Kidney (tissue), 14 donors: ENCODE results near the gene TSPAN31. TPM values are rescaled to one million over a fixed set of nuclear protein-coding genes. Genes with fewer than 3 reads are reported as not detected.

Experiments
- DNase-seq, 5 donors: peaks; one replicate each; pipeline ENCODE4 v3.0.0-alpha.2; 2013 to 2020
- FAIRE-seq: peaks from 2 replicates; lab custom pipeline; 2012; peaks lifted over from hg19 to GRCh38; lab: Jason Lieb, UNC
- H3K27ac ChIP-seq, 2 donors: one replicate each; pipeline ENCODE4 v1.7.0; 2013; ENCODE audit warnings: low read depth in 2 of 2, low read length in 2 of 2, inconsistent platforms in 1 of 2
- H3K27me3 ChIP-seq: one replicate; pipeline ENCODE4 v1.7.1; 2013; ENCODE audit warnings: low read length, inconsistent platforms; ENCODE audit not compliant: control insufficient read depth, insufficient read depth
- H3K36me3 ChIP-seq, 3 donors: one replicate each; pipeline versions ENCODE4 v1.7.0 to v1.7.1; 2013; ENCODE audit warnings: low read length in 3 of 3, control low read depth in 1 of 3, inconsistent platforms in 1 of 3; ENCODE audit not compliant: insufficient read depth in 3 of 3, control insufficient read depth in 2 of 3
- H3K4me1 ChIP-seq, 3 donors: one replicate each; pipeline versions ENCODE4 v1.7.0 to v1.7.1; 2013; ENCODE audit warnings: low read length in 3 of 3, inconsistent platforms in 1 of 3, low read depth in 1 of 3; ENCODE audit not compliant: control insufficient read depth in 2 of 3, insufficient read depth in 2 of 3
- H3K4me3 ChIP-seq, 3 donors: one replicate each; pipeline versions ENCODE4 v1.7.0 to v1.8.1; 2013; ENCODE audit warnings: low read length in 3 of 3, control low read depth in 1 of 3, inconsistent platforms in 1 of 3
- H3K9ac ChIP-seq, 3 donors: one replicate each; pipeline versions ENCODE4 v1.7.0 to v1.7.1; 2013; ENCODE audit warnings: low read length in 3 of 3, control low read depth in 1 of 3, inconsistent platforms in 1 of 3
- H3K9me3 ChIP-seq, 3 donors: one replicate each; pipeline versions ENCODE4 v1.7.0 to v1.7.1; 2013; ENCODE audit warnings: low read length in 3 of 3, control low read depth in 1 of 3, inconsistent platforms in 1 of 3; ENCODE audit not compliant: control insufficient read depth in 2 of 3, insufficient read depth in 1 of 3
- intact Hi-C: fragments of 100-400 bp; cut with DNase I; formaldehyde crosslinking; loops from one replicate; pipeline ENCODE4 v1.11.1; 2022
- polyA plus RNA-seq: library from polyadenylated mRNA; stranded (reverse); fragments of 350-450 nt; fragmentation: Illumina TruSeq; extraction: RNeasy Lipid Tissue Mini Kit (QIAGEN cat#74804); gene quantifications from one replicate; pipeline ENCODE4 v1.2.3, GENCODE V29; 2014; ENCODE audit warnings: low read depth, low replicate concordance; ENCODE audit not compliant: insufficient read depth
- total RNA-seq: library from RNA; stranded (reverse); fragmentation: NEBNext Ultra II Directional; extraction: Animal tissue kit (Norgen Biotek cat#: 25700); gene quantifications from one replicate; pipeline ENCODE4 v1.2.1, GENCODE V29; 2021
- TF ChIP-seq, protein P1 (sequence below): IDR thresholded peaks from 3 replicates; pipeline ENCODE4 v1.5.1; 2012; ENCODE audit warnings: mild to moderate bottlenecking, moderate library complexity, borderline replicate concordance; ENCODE audit not compliant: insufficient read depth; ENCODE audit errors: extremely low read depth
- donor health status: control.
- donor health status: control.
- donor health status: control.
- donor health status: control.
- donor health status: control.
- donor health status: DM: yes; HTN: yes; CAD: no.
- donor health status: Normal renal cell carcinoma (clear cell type).

TSPAN31 gene
- total and polyA plus RNA-seq, 2 donors from 2014 or later, result 53.3 to 60.1 TPM

DNA sequence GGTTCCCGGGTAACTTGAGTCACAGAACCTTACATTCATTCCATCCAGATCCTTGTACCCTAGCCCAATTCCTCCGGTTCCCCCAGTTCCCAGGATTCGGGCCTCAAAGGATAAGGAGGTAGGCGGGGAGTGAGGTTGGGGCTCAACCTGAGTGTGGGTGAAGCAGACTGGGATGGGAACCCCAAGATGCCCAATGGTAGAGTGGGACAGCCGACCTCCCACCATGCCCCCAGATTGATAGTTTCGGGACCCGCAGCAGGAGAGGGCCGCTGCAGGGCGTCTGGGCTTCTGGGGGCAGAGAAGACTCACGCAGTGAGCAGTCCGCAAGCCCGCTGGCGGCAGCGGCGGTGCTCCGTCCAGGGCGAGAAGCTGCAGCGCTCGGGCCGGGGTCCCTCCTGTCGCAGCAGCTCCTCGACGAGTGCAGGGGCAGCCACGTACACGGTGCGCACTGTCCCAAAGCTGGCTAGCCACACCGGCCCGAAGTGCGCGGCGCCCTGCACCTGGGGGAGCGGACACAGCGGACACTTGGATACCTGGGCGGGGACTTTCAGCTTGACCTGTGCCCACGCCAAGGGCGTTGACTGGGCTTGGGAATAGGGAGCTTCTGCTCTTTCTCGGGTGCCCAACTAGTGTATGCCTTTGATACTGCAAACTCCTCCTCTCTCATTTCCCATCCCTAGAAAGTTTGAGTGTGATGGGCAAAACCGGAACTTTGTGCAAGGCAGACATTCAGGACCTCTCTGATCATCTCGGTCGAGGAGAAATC lies 21.0 kb downstream of the TSPAN31 start:
- intact Hi-C loops, result no loop called here
- no peak for FAIRE-seq

DNA sequence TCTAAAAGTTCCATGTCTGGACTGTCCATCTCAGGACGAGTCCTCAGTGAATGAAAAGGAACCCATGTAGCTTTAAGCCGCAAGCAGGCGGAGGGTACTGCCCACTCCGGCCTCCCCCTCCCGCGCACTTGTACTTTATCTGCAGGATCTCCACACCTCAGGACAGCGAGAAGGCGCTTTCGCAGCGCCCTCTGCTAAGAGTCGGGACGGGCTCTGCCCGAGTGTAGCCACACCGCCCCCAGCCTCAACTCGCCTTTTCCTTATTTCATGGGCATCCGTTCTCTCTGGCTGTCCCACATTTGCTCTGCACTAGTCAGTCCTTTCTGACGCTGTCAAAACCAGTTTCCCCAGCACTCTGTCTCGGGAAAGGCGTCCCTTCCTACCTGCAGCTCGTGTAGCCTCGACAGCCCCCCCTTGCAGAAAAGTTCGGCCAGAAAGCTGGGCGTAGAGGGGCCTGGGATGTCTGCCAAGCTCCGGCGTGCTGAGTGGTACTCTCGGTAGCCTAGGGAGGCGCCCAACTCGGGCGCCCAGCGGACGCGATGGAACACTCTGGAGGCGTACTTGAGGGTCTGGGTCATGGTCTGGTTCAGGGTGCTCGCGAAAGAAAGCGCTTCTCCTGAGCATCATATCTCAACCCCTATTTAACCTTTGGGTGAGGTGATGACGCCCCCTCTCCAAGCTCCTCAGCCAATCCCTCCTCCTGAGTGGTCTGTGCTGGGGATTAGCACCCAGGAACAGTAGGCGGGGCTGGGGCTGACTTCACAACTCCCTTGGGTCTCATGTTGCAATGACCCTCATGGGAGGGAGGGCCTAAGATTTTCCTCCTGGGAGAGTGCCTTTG lies 21.8 kb downstream of the TSPAN31 start, which contains the start of gene CYP27B1:
TSS of gene CYP27B1 (minus strand) at position 615 of the 841 bp plus-strand sequence. CDS start at position 578, 37 bp downstream.
- intact Hi-C loops, result no loop called here
- TF ChIP-seq, protein P1, sequence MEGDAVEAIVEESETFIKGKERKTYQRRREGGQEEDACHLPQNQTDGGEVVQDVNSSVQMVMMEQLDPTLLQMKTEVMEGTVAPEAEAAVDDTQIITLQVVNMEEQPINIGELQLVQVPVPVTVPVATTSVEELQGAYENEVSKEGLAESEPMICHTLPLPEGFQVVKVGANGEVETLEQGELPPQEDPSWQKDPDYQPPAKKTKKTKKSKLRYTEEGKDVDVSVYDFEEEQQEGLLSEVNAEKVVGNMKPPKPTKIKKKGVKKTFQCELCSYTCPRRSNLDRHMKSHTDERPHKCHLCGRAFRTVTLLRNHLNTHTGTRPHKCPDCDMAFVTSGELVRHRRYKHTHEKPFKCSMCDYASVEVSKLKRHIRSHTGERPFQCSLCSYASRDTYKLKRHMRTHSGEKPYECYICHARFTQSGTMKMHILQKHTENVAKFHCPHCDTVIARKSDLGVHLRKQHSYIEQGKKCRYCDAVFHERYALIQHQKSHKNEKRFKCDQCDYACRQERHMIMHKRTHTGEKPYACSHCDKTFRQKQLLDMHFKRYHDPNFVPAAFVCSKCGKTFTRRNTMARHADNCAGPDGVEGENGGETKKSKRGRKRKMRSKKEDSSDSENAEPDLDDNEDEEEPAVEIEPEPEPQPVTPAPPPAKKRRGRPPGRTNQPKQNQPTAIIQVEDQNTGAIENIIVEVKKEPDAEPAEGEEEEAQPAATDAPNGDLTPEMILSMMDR, result no peak
- DNase-seq (peak in 3 of 5 donors; percentile 20 to 43 (median 24)), FAIRE-seq (no peak)
- peaks cover 30% of the 10 kb centered on the region for H3K27me3 ChIP-seq
- H3K4me3 ChIP-seq, result peak within 1 kb of the TSS; percentile 3 to 59 (median 55)
- H3K9ac ChIP-seq, result peak within 1 kb of the TSS in 2 of 3 donors; percentile 34 to 42
- peak within 1 kb of the TSS in 1 of 2 donors; percentile 27 for H3K27ac ChIP-seq
- no peaks in the 10 kb centered on the region for H3K9me3 ChIP-seq
- H3K4me1 ChIP-seq, result peaks cover 0 to 30% (median 17%) of the 10 kb centered on the region in 3 donors
- peaks cover 0 to 5% (median 0%) of the 10 kb centered on the region in 3 donors for H3K36me3 ChIP-seq

More for the DNA sequence above, 21.0 kb downstream of the TSPAN31 start:
- H3K27ac ChIP-seq, result peak overlapping the region; percentile 16 to 27
- peak overlapping the region in 2 of 3 donors; percentile 34 to 42 for H3K9ac ChIP-seq
- peak overlapping the region; percentile 3 to 59 (median 55) for H3K4me3 ChIP-seq
- DNase-seq, result peak in 2 of 5 donors; percentile 17 to 54
- peaks cover 0 to 27% (median 17%) of the 10 kb centered on the region in 3 donors for H3K4me1 ChIP-seq
- H3K36me3 ChIP-seq, result peaks cover 0 to 5% (median 0%) of the 10 kb centered on the region in 3 donors
- peaks cover 30% of the 10 kb centered on the region for H3K27me3 ChIP-seq
- H3K9me3 ChIP-seq, result no peaks in the 10 kb centered on the region
- TF ChIP-seq, protein P1, result no peak

DNA sequence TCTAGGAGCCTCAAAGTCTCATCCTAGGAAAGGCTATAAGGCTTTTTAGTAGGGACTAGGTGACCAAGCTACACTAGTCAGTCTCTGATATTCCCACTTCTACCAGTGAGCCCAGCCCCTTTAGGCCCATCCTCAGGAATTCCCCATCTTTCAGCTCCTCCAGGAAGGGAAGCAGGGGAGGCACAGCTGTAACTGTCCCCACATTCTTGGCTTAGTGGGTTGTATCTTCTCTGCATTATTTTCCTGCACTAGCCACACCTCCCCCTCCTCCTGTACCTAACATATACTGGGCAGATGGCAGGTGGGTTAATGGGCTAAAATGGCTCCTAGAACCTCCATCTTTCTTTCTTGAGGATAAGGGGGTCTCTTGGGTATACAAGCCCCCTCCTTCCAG lies 22.5 kb downstream of the TSPAN31 start:
- intact Hi-C loops, result no loop called here
- TF ChIP-seq, protein P1, result no peak
- Histone ChIP-seq H3K27me3 (peaks cover 30% of the 10 kb centered on the region), H3K4me3 (peak overlapping the region in 1 of 3 donors; percentile 20), H3K9ac (no peak overlapping the region), H3K4me1 (peaks cover 0 to 30% (median 17%) of the 10 kb centered on the region in 3 donors), H3K27ac (no peak overlapping the region), H3K9me3 (no peaks in the 10 kb centered on the region), H3K36me3 (peaks cover 0 to 5% (median 0%) of the 10 kb centered on the region in 3 donors)
- no peak for FAIRE-seq
- DNase-seq, result no peak
